ENCODE data around the gene ZNF582.

- TF ChIP-seq PKNOX1 (IDR thresholded peaks at IDR 0.05) (no peak), BHLHE40 (IDR thresholded peaks at IDR 0.05; ENCODE audit: borderline replicate concordance) (no peak), SP1 (IDR thresholded peaks at IDR 0.05) (no peak), TARDBP (IDR thresholded peaks at IDR 0.05) (no peak), LEF1 (IDR thresholded peaks at IDR 0.05; ENCODE audit: borderline replicate concordance) (no peak), FOXM1 (IDR thresholded peaks at IDR 0.05; ENCODE audit: borderline replicate concordance) (no peak), HDGF (IDR thresholded peaks at IDR 0.05; ENCODE audit: borderline replicate concordance) (no peak)
These were observed 9.3 kb downstream of the ZNF582 start for GRCh38 chr19:56383826-56384605.

All from HEK293T (cell line).